A549 (cell line): Measurements from ENCODE around the gene MAST2.

ENCODE experiments used
- CEBPB ChIP-seq, 2 experiments: fragments of >200 bp in 1 of 2; sonication (Bioruptor Twin) in 1 of 2; formaldehyde crosslinking in 1 of 2; IDR thresholded peaks; 2 replicates each; pipeline ENCODE4 v1.6.1; 2012 to 2016
- EP300 ChIP-seq, 2 experiments: fragments of >200 bp; sonication (Bioruptor Twin); formaldehyde crosslinking; IDR thresholded peaks; 2 replicates in 1 of 2; 3 replicates in 1 of 2; pipeline ENCODE4 v1.6.1; 2016 to 2017
- HDAC2 ChIP-seq: fragments of 200-600 bp; sonication (generic); IDR thresholded peaks from 2 replicates; pipeline ENCODE4 v1.6.1; 2016
- JUN ChIP-seq, 2 experiments: fragments of >200 bp; sonication (Bioruptor Twin); formaldehyde crosslinking; IDR thresholded peaks; 2 replicates in 1 of 2; 3 replicates in 1 of 2; pipeline ENCODE4 v1.6.1; 2016 to 2017
- MAFK ChIP-seq: fragments of 450-650 bp; IDR thresholded peaks from 2 replicates; pipeline ENCODE4 v1.6.1; 2014; ENCODE audit not compliant: partially characterized antibody
- NFE2L2 ChIP-seq: fragments of 150-350 bp; conservative IDR thresholded peaks from 2 replicates; pipeline ENCODE4 v1.6.1; 2014; ENCODE audit warnings: low read length
- POLR2A ChIP-seq: IDR thresholded peaks from 2 replicates; pipeline ENCODE4 v1.6.1; 2012; ENCODE audit warnings: mild to moderate bottlenecking, low read length
- RAD21 ChIP-seq, 2 experiments: fragments of >200 bp in 1 of 2; sonication (Bioruptor Twin) in 1 of 2; formaldehyde crosslinking in 1 of 2; IDR thresholded peaks in 1 of 2; conservative IDR thresholded peaks in 1 of 2; 2 replicates in 1 of 2; 3 replicates in 1 of 2; pipeline ENCODE4 v1.6.1; 2012 to 2018; ENCODE audit warnings: inconsistent platforms in 1 of 2
- TP53 ChIP-seq: fragments of 250-450 bp; sonication (Bioruptor Pico); IDR thresholded peaks from 2 replicates; pipeline ENCODE4 v1.5.0; 2021; ENCODE audit warnings: mild to moderate bottlenecking, moderate library complexity
- TF ChIP-seq, protein P1 (sequence below): fragments of 200-600 bp; sonication (generic); IDR thresholded peaks from 2 replicates; pipeline ENCODE4 v1.6.1; 2016; ENCODE audit warnings: antibody characterized with exemption, mild to moderate bottlenecking, moderate library complexity
- TF ChIP-seq, protein P2 (sequence below): fragments of >200 bp; sonication (Bioruptor Twin); formaldehyde crosslinking; IDR thresholded peaks from 3 replicates; pipeline ENCODE4 v1.5.1; 2016
- TF ChIP-seq, protein P3 (sequence below): fragments of 450-650 bp; IDR thresholded peaks from 2 replicates; pipeline ENCODE4 v1.6.1; 2014; ENCODE audit warnings: antibody characterized with exemption
- TF ChIP-seq, protein P4 (sequence below): fragments of 150-350 bp; IDR thresholded peaks from 2 replicates; pipeline ENCODE4 v1.6.1; 2014; ENCODE audit warnings: low read depth, mild to moderate bottlenecking, low read length
- TF ChIP-seq, protein P5 (sequence below): fragments of 250-450 bp; sonication (Bioruptor Pico); IDR thresholded peaks from 2 replicates; pipeline ENCODE4 v1.5.0; 2021; ENCODE audit warnings: mild to moderate bottlenecking, moderate library complexity, borderline replicate concordance

DNA sequence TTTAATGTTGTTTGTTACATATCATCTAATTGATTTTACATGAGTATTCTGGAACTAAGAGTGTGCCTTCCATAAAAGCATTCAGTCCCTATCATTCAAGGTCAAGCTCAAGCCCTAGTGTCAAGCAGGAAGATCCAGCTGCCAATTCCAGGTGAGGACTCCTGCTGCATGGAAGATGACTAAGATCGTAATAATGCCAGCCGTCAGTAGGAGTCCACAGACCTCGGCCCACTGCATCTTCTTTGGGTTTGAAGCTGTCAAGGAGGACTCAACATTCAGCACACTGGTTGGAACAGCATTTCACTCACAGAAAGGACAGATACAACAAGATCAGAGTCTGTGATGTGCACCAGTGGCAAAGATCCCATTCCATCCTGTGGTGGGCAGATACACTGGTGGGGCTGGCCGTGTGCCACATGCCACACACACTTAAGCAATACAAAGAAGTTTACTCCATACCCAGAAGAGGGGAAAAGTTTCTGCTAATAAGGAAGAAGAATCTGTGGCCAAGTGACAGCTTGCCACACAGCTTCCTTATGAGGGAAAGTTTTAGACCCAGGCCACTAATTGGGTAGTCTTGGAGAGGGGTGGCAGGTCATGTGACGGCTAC lies 168.6 kb downstream of the MAST2 start:
- TF ChIP-seq RAD21 (conservative IDR thresholded peaks at IDR 0.05 in 1 of 2, IDR thresholded peaks at IDR 0.05 in 1 of 2) (no peak), NFE2L2 (no peak), TP53 (no peak), CEBPB (IDR thresholded peaks at IDR 0.05) (no peak), POLR2A (no peak), MAFK (no peak), EP300 (IDR thresholded peaks at IDR 0.05) (no peak), HDAC2 (no peak), JUN (IDR thresholded peaks at IDR 0.05) (no peak)
- TF ChIP-seq, protein P1, sequence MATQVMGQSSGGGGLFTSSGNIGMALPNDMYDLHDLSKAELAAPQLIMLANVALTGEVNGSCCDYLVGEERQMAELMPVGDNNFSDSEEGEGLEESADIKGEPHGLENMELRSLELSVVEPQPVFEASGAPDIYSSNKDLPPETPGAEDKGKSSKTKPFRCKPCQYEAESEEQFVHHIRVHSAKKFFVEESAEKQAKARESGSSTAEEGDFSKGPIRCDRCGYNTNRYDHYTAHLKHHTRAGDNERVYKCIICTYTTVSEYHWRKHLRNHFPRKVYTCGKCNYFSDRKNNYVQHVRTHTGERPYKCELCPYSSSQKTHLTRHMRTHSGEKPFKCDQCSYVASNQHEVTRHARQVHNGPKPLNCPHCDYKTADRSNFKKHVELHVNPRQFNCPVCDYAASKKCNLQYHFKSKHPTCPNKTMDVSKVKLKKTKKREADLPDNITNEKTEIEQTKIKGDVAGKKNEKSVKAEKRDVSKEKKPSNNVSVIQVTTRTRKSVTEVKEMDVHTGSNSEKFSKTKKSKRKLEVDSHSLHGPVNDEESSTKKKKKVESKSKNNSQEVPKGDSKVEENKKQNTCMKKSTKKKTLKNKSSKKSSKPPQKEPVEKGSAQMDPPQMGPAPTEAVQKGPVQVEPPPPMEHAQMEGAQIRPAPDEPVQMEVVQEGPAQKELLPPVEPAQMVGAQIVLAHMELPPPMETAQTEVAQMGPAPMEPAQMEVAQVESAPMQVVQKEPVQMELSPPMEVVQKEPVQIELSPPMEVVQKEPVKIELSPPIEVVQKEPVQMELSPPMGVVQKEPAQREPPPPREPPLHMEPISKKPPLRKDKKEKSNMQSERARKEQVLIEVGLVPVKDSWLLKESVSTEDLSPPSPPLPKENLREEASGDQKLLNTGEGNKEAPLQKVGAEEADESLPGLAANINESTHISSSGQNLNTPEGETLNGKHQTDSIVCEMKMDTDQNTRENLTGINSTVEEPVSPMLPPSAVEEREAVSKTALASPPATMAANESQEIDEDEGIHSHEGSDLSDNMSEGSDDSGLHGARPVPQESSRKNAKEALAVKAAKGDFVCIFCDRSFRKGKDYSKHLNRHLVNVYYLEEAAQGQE = no peak
- TF ChIP-seq, protein P2, sequence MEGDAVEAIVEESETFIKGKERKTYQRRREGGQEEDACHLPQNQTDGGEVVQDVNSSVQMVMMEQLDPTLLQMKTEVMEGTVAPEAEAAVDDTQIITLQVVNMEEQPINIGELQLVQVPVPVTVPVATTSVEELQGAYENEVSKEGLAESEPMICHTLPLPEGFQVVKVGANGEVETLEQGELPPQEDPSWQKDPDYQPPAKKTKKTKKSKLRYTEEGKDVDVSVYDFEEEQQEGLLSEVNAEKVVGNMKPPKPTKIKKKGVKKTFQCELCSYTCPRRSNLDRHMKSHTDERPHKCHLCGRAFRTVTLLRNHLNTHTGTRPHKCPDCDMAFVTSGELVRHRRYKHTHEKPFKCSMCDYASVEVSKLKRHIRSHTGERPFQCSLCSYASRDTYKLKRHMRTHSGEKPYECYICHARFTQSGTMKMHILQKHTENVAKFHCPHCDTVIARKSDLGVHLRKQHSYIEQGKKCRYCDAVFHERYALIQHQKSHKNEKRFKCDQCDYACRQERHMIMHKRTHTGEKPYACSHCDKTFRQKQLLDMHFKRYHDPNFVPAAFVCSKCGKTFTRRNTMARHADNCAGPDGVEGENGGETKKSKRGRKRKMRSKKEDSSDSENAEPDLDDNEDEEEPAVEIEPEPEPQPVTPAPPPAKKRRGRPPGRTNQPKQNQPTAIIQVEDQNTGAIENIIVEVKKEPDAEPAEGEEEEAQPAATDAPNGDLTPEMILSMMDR = no peak
- TF ChIP-seq, protein P3, sequence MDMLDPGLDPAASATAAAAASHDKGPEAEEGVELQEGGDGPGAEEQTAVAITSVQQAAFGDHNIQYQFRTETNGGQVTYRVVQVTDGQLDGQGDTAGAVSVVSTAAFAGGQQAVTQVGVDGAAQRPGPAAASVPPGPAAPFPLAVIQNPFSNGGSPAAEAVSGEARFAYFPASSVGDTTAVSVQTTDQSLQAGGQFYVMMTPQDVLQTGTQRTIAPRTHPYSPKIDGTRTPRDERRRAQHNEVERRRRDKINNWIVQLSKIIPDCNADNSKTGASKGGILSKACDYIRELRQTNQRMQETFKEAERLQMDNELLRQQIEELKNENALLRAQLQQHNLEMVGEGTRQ = no peak
- TF ChIP-seq, protein P4, sequence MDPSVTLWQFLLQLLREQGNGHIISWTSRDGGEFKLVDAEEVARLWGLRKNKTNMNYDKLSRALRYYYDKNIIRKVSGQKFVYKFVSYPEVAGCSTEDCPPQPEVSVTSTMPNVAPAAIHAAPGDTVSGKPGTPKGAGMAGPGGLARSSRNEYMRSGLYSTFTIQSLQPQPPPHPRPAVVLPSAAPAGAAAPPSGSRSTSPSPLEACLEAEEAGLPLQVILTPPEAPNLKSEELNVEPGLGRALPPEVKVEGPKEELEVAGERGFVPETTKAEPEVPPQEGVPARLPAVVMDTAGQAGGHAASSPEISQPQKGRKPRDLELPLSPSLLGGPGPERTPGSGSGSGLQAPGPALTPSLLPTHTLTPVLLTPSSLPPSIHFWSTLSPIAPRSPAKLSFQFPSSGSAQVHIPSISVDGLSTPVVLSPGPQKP = no peak
- TF ChIP-seq, protein P5, sequence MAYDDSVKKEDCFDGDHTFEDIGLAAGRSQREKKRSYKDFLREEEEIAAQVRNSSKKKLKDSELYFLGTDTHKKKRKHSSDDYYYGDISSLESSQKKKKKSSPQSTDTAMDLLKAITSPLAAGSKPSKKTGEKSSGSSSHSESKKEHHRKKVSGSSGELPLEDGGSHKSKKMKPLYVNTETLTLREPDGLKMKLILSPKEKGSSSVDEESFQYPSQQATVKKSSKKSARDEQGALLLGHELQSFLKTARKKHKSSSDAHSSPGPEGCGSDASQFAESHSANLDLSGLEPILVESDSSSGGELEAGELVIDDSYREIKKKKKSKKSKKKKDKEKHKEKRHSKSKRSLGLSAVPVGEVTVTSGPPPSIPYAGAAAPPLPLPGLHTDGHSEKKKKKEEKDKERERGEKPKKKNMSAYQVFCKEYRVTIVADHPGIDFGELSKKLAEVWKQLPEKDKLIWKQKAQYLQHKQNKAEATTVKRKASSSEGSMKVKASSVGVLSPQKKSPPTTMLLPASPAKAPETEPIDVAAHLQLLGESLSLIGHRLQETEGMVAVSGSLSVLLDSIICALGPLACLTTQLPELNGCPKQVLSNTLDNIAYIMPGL (CRISPR knock-in tag) = no peak
